Transverse colon (tissue), 4 donors: Measurements from ENCODE around the gene TFG.

Source experiments
- POLR2A ChIP-seq: fragments of 450-650 bp; IDR thresholded peaks from one replicate; pipeline ENCODE4 v1.6.1; 2016; ENCODE audit warnings: antibody characterized with exemption, mild to moderate bottlenecking, moderate library complexity
- POLR2AphosphoS5 ChIP-seq, 3 donors: sonication (generic); formaldehyde crosslinking; IDR thresholded peaks; one replicate each; pipeline ENCODE4 v1.6.1; 2016; ENCODE audit warnings: antibody characterized with exemption in 3 of 3
- TF ChIP-seq, protein P1 (sequence below), 5 experiments: fragments of 200-600 bp in 3 of 5; fragments of 450-650 bp in 2 of 5; sonication (generic) in 3 of 5; IDR thresholded peaks; 1 replicate in 2 of 5; 2 replicates in 3 of 5; pipeline ENCODE4 v1.5.1; 2016 to 2017; ENCODE audit warnings: antibody characterized with exemption in 5 of 5, inconsistent platforms in 3 of 5, mild to moderate bottlenecking in 2 of 5, moderate library complexity in 1 of 5

DNA sequence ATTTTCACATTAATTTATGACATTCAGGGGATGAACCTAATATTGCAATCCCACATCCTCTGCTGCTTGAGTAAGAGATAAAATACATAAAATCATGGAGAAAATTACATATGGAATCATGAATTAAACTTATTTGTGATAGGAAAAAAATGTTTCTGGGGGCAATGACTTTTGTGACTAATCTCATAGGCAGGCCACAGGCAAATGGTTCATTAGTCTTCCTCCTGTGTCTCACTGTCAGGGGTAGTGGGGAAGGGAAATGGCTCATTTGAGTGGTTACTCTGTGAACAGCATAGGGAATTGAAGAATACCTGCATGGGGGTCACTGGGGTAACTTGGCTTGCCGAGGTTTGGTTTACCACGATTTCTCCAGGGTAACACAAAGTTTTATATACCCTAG lies 72.0 kb downstream of the TFG start:
- TF ChIP-seq, protein P1, sequence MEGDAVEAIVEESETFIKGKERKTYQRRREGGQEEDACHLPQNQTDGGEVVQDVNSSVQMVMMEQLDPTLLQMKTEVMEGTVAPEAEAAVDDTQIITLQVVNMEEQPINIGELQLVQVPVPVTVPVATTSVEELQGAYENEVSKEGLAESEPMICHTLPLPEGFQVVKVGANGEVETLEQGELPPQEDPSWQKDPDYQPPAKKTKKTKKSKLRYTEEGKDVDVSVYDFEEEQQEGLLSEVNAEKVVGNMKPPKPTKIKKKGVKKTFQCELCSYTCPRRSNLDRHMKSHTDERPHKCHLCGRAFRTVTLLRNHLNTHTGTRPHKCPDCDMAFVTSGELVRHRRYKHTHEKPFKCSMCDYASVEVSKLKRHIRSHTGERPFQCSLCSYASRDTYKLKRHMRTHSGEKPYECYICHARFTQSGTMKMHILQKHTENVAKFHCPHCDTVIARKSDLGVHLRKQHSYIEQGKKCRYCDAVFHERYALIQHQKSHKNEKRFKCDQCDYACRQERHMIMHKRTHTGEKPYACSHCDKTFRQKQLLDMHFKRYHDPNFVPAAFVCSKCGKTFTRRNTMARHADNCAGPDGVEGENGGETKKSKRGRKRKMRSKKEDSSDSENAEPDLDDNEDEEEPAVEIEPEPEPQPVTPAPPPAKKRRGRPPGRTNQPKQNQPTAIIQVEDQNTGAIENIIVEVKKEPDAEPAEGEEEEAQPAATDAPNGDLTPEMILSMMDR (IDR thresholded peaks at IDR 0.05), result no peak
- TF ChIP-seq POLR2A, result no peak
- TF ChIP-seq POLR2AphosphoS5 (IDR thresholded peaks at IDR 0.05), result no peak
